Endothelial cell of umbilical vein (primary cell): ENCODE data around the gene ANKFN1.

Experiments
- EZH2 ChIP-seq: IDR thresholded peaks from 2 replicates; pipeline ENCODE4 v1.6.1; 2012; ENCODE audit warnings: borderline replicate concordance, low read depth, mild to moderate bottlenecking, moderate library complexity, low read length, inconsistent platforms; ENCODE audit not compliant: severe bottlenecking
- POLR2A ChIP-seq: IDR thresholded peaks from 2 replicates; pipeline ENCODE4 v1.6.1; 2012; ENCODE audit warnings: low read depth, mild to moderate bottlenecking, control low read depth, low read length
- TF ChIP-seq, protein P1 (sequence below), 2 donors: IDR thresholded peaks; 1 replicate in 1 of 2; 2 replicates in 1 of 2; pipeline ENCODE4 v1.5.1; 2011; ENCODE audit warnings: low read length in 2 of 2, mild to moderate bottlenecking in 2 of 2, moderate library complexity in 2 of 2, control low read depth in 1 of 2, inconsistent platforms in 1 of 2, low read depth in 1 of 2; ENCODE audit not compliant: insufficient read depth in 1 of 2; ENCODE audit errors: extremely low read depth in 1 of 2

DNA sequence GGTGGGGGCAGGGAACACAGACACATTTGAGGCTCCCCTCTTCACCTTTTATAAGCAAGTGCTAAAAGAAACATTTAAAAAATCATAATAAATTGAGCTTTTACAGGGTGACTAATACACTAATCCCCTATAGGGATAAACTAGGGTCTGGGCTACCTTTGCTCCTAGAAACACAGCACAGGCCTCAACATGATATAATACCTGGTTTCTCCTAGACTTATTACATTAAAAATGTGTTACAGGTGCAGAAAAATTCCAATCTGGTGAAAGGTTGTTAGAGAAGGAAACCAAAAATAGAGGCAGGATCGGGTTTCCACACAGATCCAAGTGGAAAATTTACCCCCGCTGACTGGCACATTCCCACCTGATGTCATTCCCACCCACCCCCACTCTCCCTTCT, 315.6 kb downstream of the ANKFN1 start:
- TF ChIP-seq POLR2A (no peak), EZH2 (no peak)
- TF ChIP-seq, protein P1, sequence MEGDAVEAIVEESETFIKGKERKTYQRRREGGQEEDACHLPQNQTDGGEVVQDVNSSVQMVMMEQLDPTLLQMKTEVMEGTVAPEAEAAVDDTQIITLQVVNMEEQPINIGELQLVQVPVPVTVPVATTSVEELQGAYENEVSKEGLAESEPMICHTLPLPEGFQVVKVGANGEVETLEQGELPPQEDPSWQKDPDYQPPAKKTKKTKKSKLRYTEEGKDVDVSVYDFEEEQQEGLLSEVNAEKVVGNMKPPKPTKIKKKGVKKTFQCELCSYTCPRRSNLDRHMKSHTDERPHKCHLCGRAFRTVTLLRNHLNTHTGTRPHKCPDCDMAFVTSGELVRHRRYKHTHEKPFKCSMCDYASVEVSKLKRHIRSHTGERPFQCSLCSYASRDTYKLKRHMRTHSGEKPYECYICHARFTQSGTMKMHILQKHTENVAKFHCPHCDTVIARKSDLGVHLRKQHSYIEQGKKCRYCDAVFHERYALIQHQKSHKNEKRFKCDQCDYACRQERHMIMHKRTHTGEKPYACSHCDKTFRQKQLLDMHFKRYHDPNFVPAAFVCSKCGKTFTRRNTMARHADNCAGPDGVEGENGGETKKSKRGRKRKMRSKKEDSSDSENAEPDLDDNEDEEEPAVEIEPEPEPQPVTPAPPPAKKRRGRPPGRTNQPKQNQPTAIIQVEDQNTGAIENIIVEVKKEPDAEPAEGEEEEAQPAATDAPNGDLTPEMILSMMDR (IDR thresholded peaks at IDR 0.05; ENCODE audit: extremely low read depth in 1 of 2, insufficient read depth in 1 of 2, low read depth in 1 of 2, low read length in 2 of 2) = no peak
